ENCODE data around the gene ROBO1.

- no peak for TF ChIP-seq FOXK2 (IDR thresholded peaks at IDR 0.05)
- TF ChIP-seq BHLHE40 (IDR thresholded peaks at IDR 0.05; ENCODE audit: borderline replicate concordance), result no peak
- TF ChIP-seq LEF1 (IDR thresholded peaks at IDR 0.05; ENCODE audit: borderline replicate concordance), result no peak
- TF ChIP-seq HDGF (IDR thresholded peaks at IDR 0.05; ENCODE audit: borderline replicate concordance), result no peak
- no peak for TF ChIP-seq ARNT (IDR thresholded peaks at IDR 0.05)
- no peak for TF ChIP-seq FOXM1 (IDR thresholded peaks at IDR 0.05; ENCODE audit: borderline replicate concordance)
- no peak for TF ChIP-seq TARDBP (IDR thresholded peaks at IDR 0.05)
- TF ChIP-seq SP1 (IDR thresholded peaks at IDR 0.05), result no peak
- TF ChIP-seq SUZ12 (IDR thresholded peaks at IDR 0.05), result no peak
These were observed 1078.4 kb downstream of the ROBO1 start for GRCh38 chr3:78689378-78689777.
